HG02884 (cell line): ENCODE measurements around the gene TMEM176B.
"Not testable (repeated sequence)": the region's sequence is repeated elsewhere in the genome, so short reads cannot be mapped to it uniquely, and the experiment has no call there.

Source experiments
- ATAC-seq: cut with Tn5 transposase; IDR thresholded peaks from one replicate; pipeline ENCODE4 v1.9.1; 2021; ENCODE audit warnings: mild to moderate bottlenecking, moderate library complexity; ENCODE audit not compliant: unreplicated experiment

Gene TMEM176B

GRCh38 chr7:150791746-150792452 is 8.3 kb downstream of the TMEM176B start:
- no peak for ATAC-seq

GRCh38 chr7:150791304-150791703 is 8.9 kb downstream of the TMEM176B start:
- ATAC-seq = no peak

GRCh38 chr7:150790416-150791075 is 9.6 kb downstream of the TMEM176B start:
- ATAC-seq = no peak

- no peak for ATAC-seq
These were observed 11.5 kb downstream of the TMEM176B start for GRCh38 chr7:150788474-150789269.

GRCh38 chr7:150787321-150788281 is 12.6 kb downstream of the TMEM176B start:
- no peak for ATAC-seq

GRCh38 chr7:150784954-150785353 is 15.2 kb downstream of the TMEM176B start:
- no peak for ATAC-seq

- ATAC-seq = no peak
These were observed 15.9 kb downstream of the TMEM176B start for GRCh38 chr7:150784120-150784736.

- no peak for ATAC-seq
These were observed 18.2 kb downstream of the TMEM176B start for GRCh38 chr7:150781961-150782360.

- ATAC-seq = no peak
These were observed 19.1 kb downstream of the TMEM176B start for GRCh38 chr7:150781103-150781502.

- no peak for ATAC-seq
These were observed 19.9 kb downstream of the TMEM176B start for GRCh38 chr7:150780292-150780691.

GRCh38 chr7:150778738-150779301 is 21.3 kb downstream of the TMEM176B start:
- ATAC-seq = no peak

GRCh38 chr7:150778014-150778737 is 22.0 kb downstream of the TMEM176B start:
- no peak for ATAC-seq

- ATAC-seq = not testable (repeated sequence)
These were observed 26.0 kb downstream of the TMEM176B start for GRCh38 chr7:150774131-150774530.

- ATAC-seq = no peak
These were observed 30.4 kb downstream of the TMEM176B start for GRCh38 chr7:150769768-150770167.

GRCh38 chr7:150766334-150766709 is 33.8 kb downstream of the TMEM176B start:
- no peak for ATAC-seq

GRCh38 chr7:150759479-150759878 is 40.7 kb downstream of the TMEM176B start:
- no peak for ATAC-seq

GRCh38 chr7:150756858-150757257 is 43.3 kb downstream of the TMEM176B start:
- no peak for ATAC-seq

GRCh38 chr7:150756166-150756565 is 44.0 kb downstream of the TMEM176B start:
- no peak for ATAC-seq

- peak; percentile 54 for ATAC-seq
These were observed 44.6 kb downstream of the TMEM176B start for GRCh38 chr7:150755473-150756099.
